Measurements from ENCODE around the gene CYBA.

CYBA gene

DNA sequence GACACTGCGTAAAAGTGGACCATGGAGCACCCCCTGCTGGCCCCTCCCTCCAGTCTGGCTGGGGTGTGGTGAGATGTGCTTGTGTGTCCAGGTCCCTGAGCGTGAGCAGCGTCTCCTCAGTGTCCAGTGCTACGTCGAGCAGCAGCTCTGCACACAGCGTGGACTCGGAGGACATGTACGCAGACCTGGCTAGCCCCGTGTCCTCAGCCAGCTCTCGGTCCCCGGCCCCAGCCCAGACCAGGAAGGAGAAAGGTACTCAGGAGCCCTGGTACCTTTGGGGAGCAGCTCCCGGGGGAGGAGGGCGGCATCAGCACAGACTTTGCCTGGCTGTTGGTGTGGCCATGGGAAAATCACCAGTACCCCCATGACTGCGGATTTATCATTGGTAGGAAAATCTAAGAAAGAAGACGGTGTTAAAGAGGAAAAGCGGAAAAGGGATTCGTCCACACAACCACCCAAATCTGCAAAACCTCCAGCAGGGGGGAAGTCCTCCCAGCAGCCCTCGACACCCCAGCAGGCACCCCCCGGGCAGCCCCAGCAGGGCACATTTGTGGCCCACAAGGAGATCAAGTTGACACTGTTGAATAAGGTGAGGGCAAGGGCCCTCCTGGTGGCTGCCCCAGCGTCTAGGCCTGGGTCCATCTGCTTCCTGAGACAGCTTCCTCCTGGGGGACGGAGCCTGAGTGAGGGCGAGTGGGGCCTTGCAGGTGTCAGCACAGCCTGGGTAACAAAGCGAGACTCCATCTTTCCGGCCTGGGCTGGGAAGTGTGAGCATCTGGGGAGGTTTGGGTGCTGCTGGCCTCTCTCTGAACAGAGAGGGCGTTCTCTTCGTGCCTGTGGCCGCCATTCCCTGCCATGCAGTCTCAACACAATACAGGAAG, 23.1 kb downstream of the CYBA start:
- H3K36me3 ChIP-seq (ENCODE audit: control insufficient read depth, insufficient read depth, low read length), result peaks cover 1% of the 10 kb centered on the region
- H3K9me3 ChIP-seq (ENCODE audit: control insufficient read depth, low read length), result no peaks in the 10 kb centered on the region
- H3K9ac ChIP-seq (ENCODE audit: low read length), result no peak overlapping the region
- H3K4me1 ChIP-seq (ENCODE audit: control insufficient read depth, insufficient read depth, low read length), result no peaks in the 10 kb centered on the region
- H3K4me3 ChIP-seq (ENCODE audit: low read length), result no peak overlapping the region
- H3K27me3 ChIP-seq (ENCODE audit: control insufficient read depth, insufficient read depth, low read length), result no peaks in the 10 kb centered on the region

DNA sequence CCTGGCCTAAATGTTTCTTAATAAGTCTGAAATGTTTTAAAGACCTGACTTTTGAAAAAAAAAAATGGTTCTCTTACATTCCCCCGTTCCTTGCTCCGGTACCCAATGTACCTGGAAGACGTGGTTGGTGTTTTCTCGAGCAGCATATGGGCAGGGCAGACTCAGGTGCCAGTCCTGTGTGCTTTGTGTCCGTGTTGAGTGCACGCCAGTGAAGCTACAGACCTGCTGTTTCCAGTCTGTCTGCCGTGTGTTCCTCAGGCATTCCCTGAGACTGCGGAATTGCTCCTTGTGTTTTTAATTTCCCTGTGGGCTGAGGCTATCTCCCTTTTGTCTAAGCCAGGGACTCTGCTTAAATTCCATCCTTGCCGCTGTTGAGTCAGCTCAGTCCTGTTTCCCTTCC, 24.2 kb downstream of the CYBA start:
- H3K4me1 ChIP-seq (ENCODE audit: control insufficient read depth, insufficient read depth, low read length), result no peaks in the 10 kb centered on the region
- no peak overlapping the region for H3K9ac ChIP-seq (ENCODE audit: low read length)
- peaks cover 5% of the 10 kb centered on the region for H3K36me3 ChIP-seq (ENCODE audit: control insufficient read depth, insufficient read depth, low read length)
- H3K4me3 ChIP-seq (ENCODE audit: low read length), result no peak overlapping the region
- H3K27me3 ChIP-seq (ENCODE audit: control insufficient read depth, insufficient read depth, low read length), result no peaks in the 10 kb centered on the region
- no peaks in the 10 kb centered on the region for H3K9me3 ChIP-seq (ENCODE audit: control insufficient read depth, low read length)

DNA sequence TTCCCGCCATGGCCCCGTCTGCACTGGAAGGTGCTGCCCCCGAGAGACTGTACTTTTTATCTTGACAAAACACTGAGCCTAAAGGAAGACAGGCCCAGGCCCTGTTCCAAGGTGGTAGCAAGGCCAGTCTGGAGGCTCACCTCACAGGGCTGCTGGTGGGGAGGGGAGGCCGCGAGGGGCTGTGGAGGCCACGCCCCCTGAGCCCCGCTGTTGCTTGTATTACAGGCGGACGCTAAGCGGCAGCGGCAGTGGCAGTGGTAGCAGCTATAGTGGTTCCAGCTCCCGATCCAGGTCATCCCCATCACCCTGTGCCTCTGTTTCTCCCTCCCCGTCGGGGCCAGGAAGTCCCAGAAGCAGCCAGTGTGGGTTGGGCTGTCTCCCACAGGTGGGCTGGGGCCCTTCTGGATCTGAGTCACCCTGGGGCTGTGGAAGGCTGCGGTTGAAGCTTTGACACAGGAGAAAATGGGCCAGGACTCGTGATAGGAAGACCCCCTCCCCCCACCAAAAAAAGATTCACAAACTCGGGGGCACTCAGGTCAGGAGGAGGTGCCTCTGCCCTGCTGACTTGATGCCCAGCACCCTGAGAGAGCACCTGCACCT, 25.8 kb downstream of the CYBA start:
- Histone ChIP-seq H3K4me1 (ENCODE audit: control insufficient read depth, insufficient read depth, low read length) (no peaks in the 10 kb centered on the region), H3K9ac (ENCODE audit: low read length) (no peak overlapping the region), H3K4me3 (ENCODE audit: low read length) (no peak overlapping the region), H3K9me3 (ENCODE audit: control insufficient read depth, low read length) (no peaks in the 10 kb centered on the region), H3K36me3 (ENCODE audit: control insufficient read depth, insufficient read depth, low read length) (peaks cover 5% of the 10 kb centered on the region), H3K27me3 (ENCODE audit: control insufficient read depth, insufficient read depth, low read length) (no peaks in the 10 kb centered on the region)

DNA sequence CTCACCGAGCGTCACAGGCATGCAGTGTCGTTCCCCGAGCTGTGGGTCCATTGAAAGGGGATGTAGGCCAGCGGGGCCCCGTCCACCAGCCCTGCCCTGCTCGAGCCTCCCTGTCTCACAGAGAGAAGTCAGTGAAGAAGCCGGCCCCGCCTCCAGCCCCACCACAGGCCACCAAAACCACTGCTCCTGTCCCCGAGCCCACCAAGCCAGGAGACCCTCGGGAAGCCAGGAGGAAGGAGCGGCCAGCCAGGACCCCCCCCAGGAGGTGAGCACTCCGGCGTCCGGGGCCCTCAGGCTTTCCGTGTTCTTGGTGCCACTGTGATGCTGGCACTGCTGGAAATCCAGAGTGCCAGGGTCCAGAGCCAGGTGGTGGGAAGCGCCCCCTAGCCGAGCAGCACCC, 26.4 kb downstream of the CYBA start:
- no peaks in the 10 kb centered on the region for H3K4me1 ChIP-seq (ENCODE audit: control insufficient read depth, insufficient read depth, low read length)
- no peak overlapping the region for H3K9ac ChIP-seq (ENCODE audit: low read length)
- peaks cover 5% of the 10 kb centered on the region for H3K36me3 ChIP-seq (ENCODE audit: control insufficient read depth, insufficient read depth, low read length)
- H3K4me3 ChIP-seq (ENCODE audit: low read length), result no peak overlapping the region
- no peaks in the 10 kb centered on the region for H3K27me3 ChIP-seq (ENCODE audit: control insufficient read depth, insufficient read depth, low read length)
- no peaks in the 10 kb centered on the region for H3K9me3 ChIP-seq (ENCODE audit: control insufficient read depth, low read length)

DNA sequence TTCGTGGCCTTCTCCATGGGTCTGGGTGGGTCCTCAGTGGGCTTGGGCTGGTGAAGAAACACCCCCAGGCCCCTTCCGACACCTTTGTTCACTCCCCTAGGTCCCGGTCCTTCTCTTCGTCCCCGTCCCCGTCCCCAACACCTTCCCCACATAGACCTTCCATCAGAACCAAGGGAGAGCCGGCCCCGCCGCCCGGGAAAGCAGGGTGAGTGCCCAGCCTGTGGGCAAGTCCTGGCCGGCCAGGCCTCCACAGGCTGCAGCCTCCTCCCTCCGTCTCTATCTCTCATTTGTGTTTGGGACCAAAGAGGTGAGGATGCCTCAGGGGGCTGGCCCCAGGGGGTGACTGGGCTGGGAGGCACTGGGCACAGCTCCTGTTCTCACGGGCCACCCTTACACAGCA, 27.0 kb downstream of the CYBA start:
- Histone ChIP-seq H3K9ac (ENCODE audit: low read length) (no peak overlapping the region), H3K9me3 (ENCODE audit: control insufficient read depth, low read length) (no peaks in the 10 kb centered on the region), H3K27me3 (ENCODE audit: control insufficient read depth, insufficient read depth, low read length) (no peaks in the 10 kb centered on the region), H3K4me3 (ENCODE audit: low read length) (no peak overlapping the region), H3K36me3 (ENCODE audit: control insufficient read depth, insufficient read depth, low read length) (peaks cover 5% of the 10 kb centered on the region), H3K4me1 (ENCODE audit: control insufficient read depth, insufficient read depth, low read length) (peaks cover 4% of the 10 kb centered on the region)

DNA sequence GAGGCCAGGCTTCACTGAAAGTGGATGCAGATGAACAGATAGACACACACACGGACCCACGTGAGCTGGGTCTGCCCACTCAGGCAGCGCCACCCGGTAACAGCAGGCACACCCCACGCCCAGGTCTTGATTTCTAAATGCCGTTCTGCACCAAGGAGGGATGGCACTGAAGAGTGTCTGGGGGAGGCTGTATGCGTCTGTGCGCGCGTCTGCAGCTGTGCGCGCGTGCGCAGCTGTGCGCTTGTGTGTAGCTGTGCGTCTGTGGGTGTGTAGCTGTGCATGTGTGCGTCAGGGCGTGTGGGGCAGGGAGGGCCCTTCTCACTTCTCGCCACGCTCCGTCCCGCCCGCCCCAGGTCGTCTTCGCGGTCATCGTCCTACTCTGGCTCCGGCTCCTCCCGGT, 28.0 kb downstream of the CYBA start:
- Histone ChIP-seq H3K9ac (ENCODE audit: low read length) (no peak overlapping the region), H3K36me3 (ENCODE audit: control insufficient read depth, insufficient read depth, low read length) (peaks cover 5% of the 10 kb centered on the region), H3K27me3 (ENCODE audit: control insufficient read depth, insufficient read depth, low read length) (no peaks in the 10 kb centered on the region), H3K4me3 (ENCODE audit: low read length) (no peak overlapping the region), H3K4me1 (ENCODE audit: control insufficient read depth, insufficient read depth, low read length) (peaks cover 13% of the 10 kb centered on the region), H3K9me3 (ENCODE audit: control insufficient read depth, low read length) (no peaks in the 10 kb centered on the region)

DNA sequence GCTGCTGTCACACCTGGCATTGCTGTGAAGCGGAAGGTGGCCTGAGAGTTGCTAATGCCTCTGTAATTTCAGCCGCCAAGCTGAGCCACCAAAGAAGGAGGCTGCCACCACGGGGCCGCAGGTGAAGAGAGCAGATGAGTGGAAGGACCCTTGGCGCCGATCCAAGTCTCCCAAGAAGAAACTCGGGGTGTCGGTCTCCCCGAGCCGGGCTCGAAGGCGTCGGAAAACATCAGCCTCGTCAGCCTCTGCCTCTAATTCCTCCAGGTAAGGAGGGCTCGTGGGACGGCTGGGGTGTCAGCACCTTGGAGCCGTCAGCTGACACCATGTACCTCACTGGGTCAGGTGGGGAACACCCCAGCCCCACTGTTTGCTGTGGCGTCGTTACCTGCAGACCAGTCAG, 28.7 kb downstream of the CYBA start:
- no peaks in the 10 kb centered on the region for H3K9me3 ChIP-seq (ENCODE audit: control insufficient read depth, low read length)
- no peaks in the 10 kb centered on the region for H3K27me3 ChIP-seq (ENCODE audit: control insufficient read depth, insufficient read depth, low read length)
- H3K36me3 ChIP-seq (ENCODE audit: control insufficient read depth, insufficient read depth, low read length), result peaks cover 5% of the 10 kb centered on the region
- peaks cover 21% of the 10 kb centered on the region for H3K4me1 ChIP-seq (ENCODE audit: control insufficient read depth, insufficient read depth, low read length)
- H3K9ac ChIP-seq (ENCODE audit: low read length), result no peak overlapping the region
- H3K4me3 ChIP-seq (ENCODE audit: low read length), result no peak overlapping the region

DNA sequence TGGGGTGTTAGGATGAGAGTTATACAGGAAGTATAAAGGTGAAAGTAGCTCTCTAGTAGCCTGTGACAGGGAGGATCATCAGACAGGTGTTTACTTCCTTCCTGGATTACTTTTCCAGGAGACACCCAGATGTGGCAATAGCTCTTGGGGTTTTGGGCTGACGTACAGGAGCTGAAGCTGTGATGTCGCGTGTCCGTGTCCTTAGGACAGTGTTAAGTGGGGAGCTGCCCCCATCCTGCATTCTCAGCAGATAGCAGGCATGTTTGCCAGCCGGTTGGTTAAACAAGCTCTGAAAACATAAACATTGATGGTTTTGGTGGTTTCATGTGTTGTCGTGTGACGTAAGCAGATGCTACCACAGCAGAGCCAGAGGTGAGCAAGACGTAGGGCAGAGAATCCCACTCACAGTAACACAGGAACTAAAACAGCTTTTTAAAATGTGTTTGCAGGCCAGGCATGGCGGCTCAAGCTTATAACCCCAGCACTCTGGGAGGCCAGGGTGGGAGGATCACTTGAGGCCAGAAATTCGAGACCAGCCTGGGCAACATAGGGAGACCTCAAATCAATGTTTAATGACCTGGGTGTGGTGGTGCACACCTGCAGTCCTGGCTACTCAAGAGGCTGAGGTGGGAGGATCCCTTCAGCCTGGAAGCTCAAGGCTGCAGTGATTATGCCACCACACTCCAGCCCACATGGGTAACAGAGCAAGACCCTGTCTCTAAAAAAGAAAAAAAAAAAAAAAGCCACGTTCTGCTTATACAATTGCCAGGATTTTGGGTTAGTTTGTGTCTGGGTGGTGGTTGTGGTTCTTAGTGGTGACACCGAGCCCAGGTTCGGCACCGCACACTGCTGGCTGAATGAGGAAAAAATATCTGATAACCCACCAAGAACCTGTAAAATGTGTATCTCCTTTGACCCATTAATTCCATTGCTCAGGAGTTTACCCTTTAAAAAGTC, 30.7 kb downstream of the CYBA start:
- H3K36me3 ChIP-seq (ENCODE audit: control insufficient read depth, insufficient read depth, low read length), result peaks cover 5% of the 10 kb centered on the region
- H3K9ac ChIP-seq (ENCODE audit: low read length), result no peak overlapping the region
- no peaks in the 10 kb centered on the region for H3K9me3 ChIP-seq (ENCODE audit: control insufficient read depth, low read length)
- no peak overlapping the region for H3K4me3 ChIP-seq (ENCODE audit: low read length)
- no peaks in the 10 kb centered on the region for H3K27me3 ChIP-seq (ENCODE audit: control insufficient read depth, insufficient read depth, low read length)
- H3K4me1 ChIP-seq (ENCODE audit: control insufficient read depth, insufficient read depth, low read length), result peaks cover 41% of the 10 kb centered on the region

DNA sequence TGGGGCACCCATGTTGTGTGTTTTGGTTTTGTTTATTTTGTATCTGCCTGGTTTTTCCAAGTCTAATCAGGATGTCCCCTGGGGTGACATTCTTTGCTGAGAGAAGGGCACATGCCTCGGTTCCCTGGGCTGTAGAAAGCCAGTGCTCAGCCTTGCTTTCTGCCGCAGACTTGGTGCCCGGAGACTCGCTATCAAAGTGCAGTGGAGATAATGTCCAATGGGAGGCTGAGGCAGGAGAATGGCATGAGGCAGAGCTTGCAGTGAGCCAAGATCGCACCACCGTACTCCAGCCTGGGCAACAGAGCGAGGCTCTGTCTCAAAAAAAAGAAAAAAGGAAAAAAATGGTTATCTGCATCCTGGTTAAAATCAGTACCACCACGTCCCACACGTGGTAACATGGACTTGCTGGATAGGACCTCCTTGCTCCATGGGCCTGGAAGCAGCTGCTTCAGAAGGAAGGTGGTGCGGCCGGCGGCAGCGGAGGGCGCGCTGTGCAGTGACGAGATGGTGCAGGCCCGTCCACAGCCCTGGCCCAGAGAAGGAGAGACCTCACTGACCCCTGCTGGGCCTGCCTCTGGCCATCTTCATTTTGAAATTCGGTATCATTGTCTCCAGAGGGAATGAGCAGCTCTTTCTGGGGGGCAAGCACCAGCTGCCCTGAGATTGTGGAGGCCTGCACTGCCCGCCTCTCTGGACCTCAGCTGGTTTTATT, 31.7 kb downstream of the CYBA start:
- no peak overlapping the region for H3K4me3 ChIP-seq (ENCODE audit: low read length)
- no peaks in the 10 kb centered on the region for H3K9me3 ChIP-seq (ENCODE audit: control insufficient read depth, low read length)
- H3K36me3 ChIP-seq (ENCODE audit: control insufficient read depth, insufficient read depth, low read length), result peaks cover 5% of the 10 kb centered on the region
- H3K9ac ChIP-seq (ENCODE audit: low read length), result no peak overlapping the region
- H3K27me3 ChIP-seq (ENCODE audit: control insufficient read depth, insufficient read depth, low read length), result no peaks in the 10 kb centered on the region
- H3K4me1 ChIP-seq (ENCODE audit: control insufficient read depth, insufficient read depth, low read length), result peaks cover 41% of the 10 kb centered on the region

DNA sequence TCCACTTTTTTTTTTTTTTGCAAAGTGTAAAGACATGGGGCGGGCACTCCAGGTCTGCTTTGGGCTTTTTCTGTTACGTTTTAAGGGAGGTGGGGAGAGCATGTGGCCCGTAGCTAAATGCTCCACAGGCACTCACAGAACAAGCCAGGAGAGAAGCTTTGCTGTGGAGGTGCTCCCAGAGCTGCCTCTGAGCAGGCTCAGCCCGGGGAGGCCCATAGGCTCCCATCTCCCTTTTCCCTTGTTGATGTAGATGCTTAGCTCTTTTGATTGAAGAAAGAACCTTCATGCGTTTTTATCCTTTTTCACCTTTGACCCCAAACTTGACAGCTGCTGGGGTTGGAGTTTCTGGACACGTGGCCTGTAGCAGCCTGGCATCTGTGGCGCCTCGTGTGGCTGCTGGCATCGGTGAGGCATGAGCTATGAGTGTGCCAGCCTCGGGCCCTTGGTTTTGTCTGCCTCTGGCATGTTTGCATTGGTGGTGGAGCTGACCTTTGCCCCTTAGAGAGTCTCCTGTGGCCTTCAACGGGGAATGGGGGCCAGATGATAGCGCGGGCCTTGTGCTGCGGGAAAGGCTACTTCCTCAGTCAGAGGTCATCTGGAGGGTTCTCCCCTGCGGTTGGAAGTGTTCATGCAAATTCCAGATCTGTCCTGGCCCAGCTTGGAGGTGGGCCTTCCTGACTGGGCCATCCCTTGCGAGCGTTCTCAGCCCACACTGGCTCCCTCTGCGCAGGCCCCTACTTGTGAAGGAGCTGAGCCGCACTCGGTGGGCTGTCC, 32.5 kb downstream of the CYBA start:
- H3K36me3 ChIP-seq (ENCODE audit: control insufficient read depth, insufficient read depth, low read length), result peaks cover 5% of the 10 kb centered on the region
- no peaks in the 10 kb centered on the region for H3K27me3 ChIP-seq (ENCODE audit: control insufficient read depth, insufficient read depth, low read length)
- no peak overlapping the region for H3K9ac ChIP-seq (ENCODE audit: low read length)
- H3K9me3 ChIP-seq (ENCODE audit: control insufficient read depth, low read length), result no peaks in the 10 kb centered on the region
- H3K4me3 ChIP-seq (ENCODE audit: low read length), result no peak overlapping the region
- H3K4me1 ChIP-seq (ENCODE audit: control insufficient read depth, insufficient read depth, low read length), result peaks cover 41% of the 10 kb centered on the region
